GDM1 (cell line): ENCODE results near the gene ZMYM4.
"Not testable (repeated sequence)": the region's sequence is repeated elsewhere in the genome, so short reads cannot be mapped to it uniquely, and the experiment has no call there.

ENCODE experiments used
- DNase-seq: peaks from one replicate; lab custom pipeline; 2025; lab: John Stamatoyannopoulos, UW

Gene ZMYM4

DNA sequence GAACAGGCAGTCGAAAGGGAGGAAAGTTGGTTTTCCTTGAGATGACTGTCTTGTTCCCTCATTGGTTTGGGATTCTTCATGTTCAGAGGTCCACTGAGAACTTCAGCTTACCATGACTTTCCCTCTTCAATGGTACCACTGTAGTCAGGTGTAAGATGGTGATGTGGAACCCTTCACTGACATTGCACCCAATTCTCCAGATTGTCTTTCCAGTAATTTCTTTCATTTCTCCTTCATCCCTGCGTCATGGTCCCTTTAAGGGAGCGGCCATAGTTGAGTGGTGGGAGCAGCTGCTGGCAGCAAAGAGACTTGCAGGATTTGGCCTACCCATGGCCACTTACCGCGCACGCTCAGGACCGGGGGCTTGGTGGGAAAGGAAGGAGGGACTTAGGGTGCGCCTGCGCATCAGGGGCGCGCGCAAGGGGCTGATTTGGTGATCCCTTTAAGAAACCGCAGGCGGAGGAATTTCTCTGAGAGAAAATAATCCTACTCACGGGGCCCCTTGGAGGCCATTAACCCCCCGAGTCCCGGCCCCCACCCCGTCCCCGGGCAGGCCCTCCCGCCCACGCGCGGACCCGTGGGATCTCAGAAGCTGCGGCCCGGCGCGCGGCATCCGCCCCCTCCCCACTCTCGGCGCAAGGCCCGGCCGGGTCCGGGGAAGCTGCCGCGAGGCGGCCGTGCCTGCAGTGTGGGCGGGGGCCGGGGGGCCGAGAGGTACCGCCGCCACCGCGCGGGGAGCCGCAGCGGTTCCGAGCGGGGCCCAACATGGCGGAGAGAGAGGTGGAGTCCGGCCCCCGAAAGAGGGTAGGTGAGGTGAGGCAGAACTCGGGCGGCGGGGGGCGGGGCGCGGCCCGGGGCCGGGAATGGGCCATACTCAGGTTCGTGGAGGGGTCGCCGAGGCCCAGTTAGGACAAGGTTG is at the start of gene ZMYM4:
ZMYM4 (plus strand) TSS at position 428 of the 919 bp plus-strand sequence; CDS start at position 766, 338 bp downstream.
- DNase-seq = peak; percentile 95

DNA sequence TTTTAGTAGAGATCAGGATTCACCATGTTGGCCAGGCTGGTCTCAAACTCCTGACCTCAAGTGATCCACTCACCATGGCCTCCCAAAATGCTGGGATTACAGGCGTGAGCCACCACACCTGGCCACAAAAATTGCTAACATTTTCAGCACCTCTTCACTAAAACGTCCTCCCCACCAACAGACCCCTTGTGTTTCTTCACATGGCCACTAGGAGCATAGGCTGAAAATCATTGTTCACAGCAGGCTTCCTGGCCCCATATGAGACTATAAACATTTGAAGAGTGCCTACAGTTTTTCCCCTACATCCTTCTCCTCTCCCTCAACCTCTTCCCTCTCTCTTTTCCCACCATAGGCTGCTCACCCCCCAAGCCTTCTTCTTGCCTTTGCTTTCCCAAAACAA is 47.5 kb upstream of the ZMYM4 start:
- no peak for DNase-seq

DNA sequence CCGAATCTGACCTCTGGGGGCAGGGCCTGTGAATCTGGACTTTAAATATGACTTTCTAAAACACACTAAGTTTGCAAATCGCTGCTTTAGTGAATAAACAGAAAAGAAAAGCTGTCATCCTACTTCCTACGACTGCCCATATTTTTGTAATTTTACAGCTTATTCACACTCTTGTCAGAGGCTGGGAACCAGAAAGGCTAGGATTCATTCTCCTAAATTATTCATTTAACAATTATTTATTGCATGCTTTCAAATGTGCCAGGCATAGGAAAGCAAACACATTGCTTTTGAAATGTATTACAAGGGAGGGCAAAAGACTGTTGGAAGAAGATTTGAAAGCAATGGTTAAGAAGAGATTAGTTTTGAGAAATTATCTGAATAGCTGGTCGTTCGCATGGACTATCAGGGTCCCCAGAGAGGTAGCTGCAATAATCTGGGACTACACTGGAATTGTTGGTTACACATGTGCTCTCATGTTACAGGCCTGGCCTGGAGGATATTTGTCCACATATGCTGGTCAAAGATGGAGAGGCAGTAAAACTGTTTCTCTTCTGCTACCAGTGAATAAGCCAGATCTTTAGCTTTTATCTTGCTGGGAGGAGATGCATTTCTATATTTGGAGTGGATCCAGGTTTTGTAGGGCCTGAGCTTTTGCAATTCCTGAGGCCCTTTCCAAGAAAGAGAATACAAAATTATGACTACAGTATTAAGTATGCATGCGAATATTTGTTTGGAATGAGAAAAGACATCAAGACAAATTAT is 46.0 kb upstream of the ZMYM4 start:
- no peak for DNase-seq

- DNase-seq = no peak
These were observed 45.4 kb upstream of the ZMYM4 start for GRCh38 chr1:35223084-35223630.

GRCh38 chr1:35226546-35226945 is 42.0 kb upstream of the ZMYM4 start:
- DNase-seq = no peak

DNA sequence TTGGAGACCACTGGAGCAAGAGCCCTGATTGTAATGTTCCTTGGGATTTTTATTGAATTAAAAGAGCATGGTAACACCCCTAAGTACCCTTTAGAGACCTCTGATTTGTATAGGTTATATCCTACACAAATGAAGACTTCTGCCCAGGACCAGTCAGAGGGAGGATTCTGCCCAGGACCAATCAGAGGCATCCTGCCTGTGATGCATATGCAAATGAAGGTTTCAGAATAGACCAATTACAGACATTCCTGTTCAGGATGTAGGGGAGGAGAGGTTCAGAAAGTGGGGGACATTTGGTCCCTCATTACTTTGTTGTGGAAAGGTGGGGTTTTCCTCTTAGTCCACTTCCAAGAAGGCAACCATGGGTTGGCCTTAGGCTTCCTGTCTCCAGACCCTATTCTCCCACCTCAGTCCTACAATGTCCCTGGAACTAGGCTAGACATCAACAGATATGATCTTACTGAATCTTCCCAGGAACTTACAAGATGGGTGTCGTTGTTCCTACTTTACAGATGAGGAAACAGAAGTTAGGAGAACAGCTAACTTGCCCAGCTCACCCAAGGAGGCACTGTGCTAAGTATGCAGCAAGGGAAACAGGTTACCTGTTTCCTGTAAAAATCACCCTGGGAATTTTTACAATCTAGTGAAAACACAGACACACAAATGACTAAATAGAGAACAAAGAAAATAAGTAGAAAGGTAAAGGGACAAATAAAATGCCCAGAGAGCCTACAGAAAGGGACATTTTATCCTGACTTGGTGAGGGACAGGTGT is 38.7 kb upstream of the ZMYM4 start:
- no peak for DNase-seq

DNA sequence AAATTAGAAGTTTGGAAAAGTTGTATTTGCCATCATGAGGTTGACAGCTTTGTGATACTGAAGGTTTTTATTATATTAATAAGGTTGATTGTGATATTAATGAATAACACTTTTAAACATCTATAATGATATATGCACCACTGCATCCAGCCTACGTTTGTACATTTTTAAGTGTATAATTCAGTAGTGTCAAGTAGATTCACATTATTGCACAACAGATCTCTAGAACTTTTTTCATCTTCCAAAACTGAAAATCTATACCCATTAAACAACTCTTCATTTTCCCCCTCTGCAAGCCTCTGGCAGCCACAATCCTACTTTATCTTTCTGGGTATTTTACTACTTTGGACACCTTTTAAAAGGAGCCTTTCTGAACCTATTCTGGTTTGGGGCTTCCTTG is 37.2 kb upstream of the ZMYM4 start:
- no peak for DNase-seq

- not testable (repeated sequence) for DNase-seq
These were observed 31.7 kb upstream of the ZMYM4 start for GRCh38 chr1:35236772-35237171.

DNA sequence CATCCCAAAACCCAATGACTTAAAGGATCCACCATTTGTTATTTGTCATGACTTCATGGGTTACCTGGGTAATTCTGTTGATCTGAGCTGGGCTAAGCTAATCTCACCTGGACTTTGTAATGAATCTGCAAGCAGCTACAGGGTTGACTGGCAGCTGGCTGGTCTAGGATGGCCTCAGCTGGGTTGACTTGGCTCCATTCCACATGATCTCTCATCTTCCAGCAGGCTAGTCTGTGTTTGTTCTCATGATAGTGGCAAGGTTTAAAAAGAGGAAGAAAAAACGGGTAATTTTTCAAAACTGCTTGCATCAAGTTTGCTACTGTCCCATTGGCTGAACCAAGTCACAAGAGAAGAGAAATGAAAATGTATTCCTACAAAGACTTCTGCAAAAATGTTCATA is 24.8 kb upstream of the ZMYM4 start:
- no peak for DNase-seq

- no peak for DNase-seq
These were observed 21.3 kb upstream of the ZMYM4 start for GRCh38 chr1:35247256-35247655.

DNA sequence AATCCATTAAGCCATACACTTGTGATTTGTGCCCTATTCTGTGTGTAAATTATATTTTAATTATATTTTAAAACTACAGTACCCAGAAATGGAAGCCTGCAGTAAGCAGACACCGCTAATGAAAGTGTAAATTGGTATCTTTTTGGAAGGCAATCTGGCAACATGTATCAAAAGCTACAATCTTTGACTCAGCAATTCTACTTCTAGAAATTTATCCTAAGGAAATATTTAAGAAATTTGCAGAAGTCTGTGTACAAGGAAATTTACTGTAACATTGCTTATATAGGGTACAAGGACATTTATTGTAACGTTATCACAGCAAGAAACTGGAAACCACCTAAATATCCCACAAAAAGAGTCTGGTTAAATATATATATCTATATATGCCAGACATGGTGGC is 14.6 kb upstream of the ZMYM4 start:
- DNase-seq = no peak

DNA sequence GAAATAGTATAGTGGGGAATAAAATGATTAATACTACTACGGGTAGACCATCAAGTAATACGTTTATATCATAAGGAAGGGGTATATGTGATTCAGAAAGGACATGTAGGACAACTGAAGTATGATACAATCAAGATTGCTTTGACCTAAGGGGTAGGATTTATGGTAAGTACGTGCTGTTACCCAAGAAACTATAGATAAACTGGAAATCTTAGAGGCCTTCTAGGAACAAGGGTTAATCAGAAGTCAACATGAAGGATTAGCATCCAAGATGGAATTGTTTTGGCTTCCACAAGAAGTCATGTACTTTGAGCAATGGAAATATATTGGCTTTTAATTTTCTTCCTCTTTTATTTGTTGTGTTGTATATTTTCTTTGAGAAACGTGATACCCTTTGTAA is 13.2 kb upstream of the ZMYM4 start:
- no peak for DNase-seq

- no peak for DNase-seq
These were observed 8.9 kb upstream of the ZMYM4 start for GRCh38 chr1:35259561-35259960.

DNA sequence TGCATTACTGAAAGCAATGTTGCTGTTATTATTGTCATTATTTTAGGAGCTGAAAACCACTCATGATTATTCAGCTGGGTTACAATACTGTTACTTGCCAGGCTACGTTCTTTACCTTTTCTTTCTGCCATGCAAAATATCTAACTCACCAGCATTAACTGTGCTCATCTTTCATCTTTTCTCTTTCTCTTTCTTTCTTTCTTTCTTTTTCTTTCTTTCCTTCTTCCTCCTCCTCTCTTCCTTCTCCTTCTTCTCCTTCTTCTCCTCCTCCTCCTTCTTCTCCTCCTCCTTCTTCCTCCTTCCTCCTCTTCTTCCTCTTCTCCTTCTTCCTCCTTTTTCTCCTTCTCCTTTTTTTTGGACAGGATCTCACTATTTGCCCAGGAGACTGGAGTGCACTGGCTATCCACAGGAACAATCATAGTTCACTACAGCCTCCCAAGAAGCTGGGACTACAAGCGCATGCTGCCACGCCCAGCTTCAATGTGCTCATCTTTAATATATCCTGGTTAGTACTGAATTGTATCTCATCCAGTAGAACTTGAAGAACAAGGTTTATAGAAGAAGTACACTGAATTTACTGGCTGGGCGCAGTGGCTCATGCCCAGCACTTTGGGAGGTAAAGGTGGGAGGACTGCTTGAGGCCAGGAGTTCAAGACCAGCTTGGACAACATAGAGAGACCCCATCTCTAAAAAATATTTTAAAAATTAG is 6.9 kb upstream of the ZMYM4 start:
- no peak for DNase-seq

DNA sequence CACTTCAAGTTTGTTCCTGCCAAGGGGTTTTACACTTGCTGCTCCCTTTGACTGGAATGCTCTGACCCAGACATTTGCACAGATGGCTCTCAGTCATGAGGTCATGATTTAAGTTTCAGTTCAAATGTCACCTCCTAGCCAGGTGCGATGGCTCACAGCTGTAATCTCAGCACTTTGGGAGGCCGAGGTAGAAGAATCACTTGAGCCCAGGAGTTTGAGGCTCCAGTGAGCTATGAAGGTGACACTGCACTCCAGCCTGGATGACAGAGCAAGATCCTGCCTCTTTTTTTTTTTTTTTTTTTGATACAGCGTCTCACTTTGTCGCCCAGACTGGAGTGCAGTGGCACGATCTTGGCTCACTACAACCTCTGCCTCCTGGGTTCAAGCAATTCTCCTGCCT is 4.5 kb upstream of the ZMYM4 start:
- DNase-seq = no peak

GRCh38 chr1:35264871-35265270 is 3.6 kb upstream of the ZMYM4 start:
- DNase-seq = peak; percentile 80

DNA sequence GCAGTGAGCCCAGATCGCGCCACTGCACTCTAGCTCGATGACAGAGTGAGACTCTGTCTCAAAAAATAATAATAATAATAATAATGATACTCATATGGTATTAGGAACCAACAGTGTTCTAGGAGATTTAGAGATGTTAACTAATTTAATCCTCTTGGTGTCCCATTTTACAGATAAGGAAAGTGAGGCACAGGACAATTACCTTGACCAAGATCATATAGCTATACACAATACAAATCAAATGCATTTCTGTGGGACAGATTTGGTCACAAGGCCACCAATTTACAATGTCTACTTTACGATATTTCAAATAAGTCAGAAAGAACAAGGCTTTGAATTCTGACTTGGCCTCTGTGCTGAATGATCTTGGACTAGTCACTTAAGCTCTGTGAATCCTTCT is 2.2 kb upstream of the ZMYM4 start:
- no peak for DNase-seq

DNA sequence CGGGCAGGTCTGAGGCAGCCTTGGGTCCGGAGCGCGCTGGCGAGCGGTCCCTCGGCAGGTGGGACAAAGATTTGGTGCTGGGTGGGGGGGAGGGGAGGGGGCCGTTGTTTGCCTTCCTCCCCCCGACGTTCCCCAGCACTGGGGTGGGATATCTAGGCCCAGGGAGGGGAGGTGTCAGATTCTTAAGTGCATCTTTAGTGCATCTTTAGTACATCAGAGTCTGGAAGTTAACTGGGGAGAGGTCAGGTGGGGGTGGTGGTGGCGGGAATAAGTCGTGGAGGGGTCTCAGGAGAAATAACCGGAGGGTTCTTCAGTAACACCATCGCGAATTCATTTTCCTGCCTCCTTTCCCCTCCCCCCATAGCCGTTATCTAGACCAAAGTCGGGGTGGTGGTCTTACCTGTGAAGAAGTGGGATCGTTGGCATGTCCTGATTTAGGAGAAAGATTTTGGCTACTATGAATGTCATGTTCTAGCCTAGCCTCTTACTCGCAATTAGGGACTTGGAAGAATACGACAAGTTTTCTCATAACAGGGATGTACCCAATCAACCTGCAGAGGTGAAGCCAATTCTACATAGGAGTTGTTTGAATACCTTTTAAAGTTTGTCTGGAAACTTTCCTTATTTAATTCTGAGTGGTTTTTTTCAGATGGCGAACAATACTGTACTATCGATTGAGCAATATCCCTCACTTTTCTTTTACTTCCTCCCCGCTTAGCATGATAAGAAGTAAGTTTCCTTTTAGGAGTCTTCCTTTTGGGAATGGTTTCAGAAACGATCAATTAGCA is 886 bp downstream of the ZMYM4 start:
- DNase-seq = no peak

- no peak for DNase-seq
These were observed 1.4 kb downstream of the ZMYM4 start for GRCh38 chr1:35269989-35270289.

GRCh38 chr1:35270836-35271235 is 2.3 kb downstream of the ZMYM4 start:
- no peak for DNase-seq

DNA sequence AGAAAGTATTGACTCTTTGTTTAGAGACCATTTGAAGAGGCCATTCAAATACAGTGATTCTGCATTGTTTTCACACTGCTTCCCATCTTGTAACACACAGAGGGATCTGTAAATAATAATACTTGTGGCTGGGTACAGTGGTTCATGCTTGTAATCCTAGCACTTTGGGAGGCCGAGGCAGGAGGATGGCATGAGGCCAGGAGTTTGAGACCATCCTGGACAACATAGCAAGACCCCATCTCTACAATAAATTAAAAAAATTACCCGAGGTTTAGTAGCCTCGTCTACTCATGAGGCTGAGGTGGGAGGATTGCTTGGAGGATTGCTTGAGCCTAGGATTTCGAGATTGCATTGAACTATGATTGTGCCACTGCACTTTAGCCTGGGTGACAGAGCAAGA is 5.7 kb downstream of the ZMYM4 start:
- no peak for DNase-seq
